ENCODE data around the gene TCEAL4.

The TCEAL4 gene

GRCh38 chrX:103629318-103630170 lies 44.2 kb downstream of the TCEAL4 start:
- no peak for TF ChIP-seq ARNTL (CRISPR knock-in tag; IDR thresholded peaks at IDR 0.05; ENCODE audit: borderline replicate concordance, low read depth)
- TF ChIP-seq TOX (CRISPR knock-in tag; IDR thresholded peaks at IDR 0.05; ENCODE audit: borderline replicate concordance), result no peak
- TF ChIP-seq, protein P1, sequence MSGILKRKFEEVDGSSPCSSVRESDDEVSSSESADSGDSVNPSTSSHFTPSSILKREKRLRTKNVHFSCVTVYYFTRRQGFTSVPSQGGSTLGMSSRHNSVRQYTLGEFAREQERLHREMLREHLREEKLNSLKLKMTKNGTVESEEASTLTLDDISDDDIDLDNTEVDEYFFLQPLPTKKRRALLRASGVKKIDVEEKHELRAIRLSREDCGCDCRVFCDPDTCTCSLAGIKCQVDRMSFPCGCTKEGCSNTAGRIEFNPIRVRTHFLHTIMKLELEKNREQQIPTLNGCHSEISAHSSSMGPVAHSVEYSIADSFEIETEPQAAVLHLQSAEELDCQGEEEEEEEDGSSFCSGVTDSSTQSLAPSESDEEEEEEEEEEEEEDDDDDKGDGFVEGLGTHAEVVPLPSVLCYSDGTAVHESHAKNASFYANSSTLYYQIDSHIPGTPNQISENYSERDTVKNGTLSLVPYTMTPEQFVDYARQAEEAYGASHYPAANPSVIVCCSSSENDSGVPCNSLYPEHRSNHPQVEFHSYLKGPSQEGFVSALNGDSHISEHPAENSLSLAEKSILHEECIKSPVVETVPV (CRISPR knock-in tag; IDR thresholded peaks at IDR 0.05), result no peak
- no peak for TF ChIP-seq RARB (CRISPR knock-in tag; IDR thresholded peaks at IDR 0.05)
- TF ChIP-seq SNAI2 (CRISPR knock-in tag; IDR thresholded peaks at IDR 0.05), result no peak
- TF ChIP-seq ZFP3 (CRISPR knock-in tag; IDR thresholded peaks at IDR 0.05), result no peak
- TF ChIP-seq TCF4 (CRISPR knock-in tag; IDR thresholded peaks at IDR 0.05; ENCODE audit: borderline replicate concordance), result no peak
- no peak for TF ChIP-seq OSR1 (CRISPR knock-in tag; IDR thresholded peaks at IDR 0.05)
- TF ChIP-seq PPARA (CRISPR knock-in tag; IDR thresholded peaks at IDR 0.05; ENCODE audit: borderline replicate concordance), result no peak
- TF ChIP-seq ZC3H10 (CRISPR knock-in tag; IDR thresholded peaks at IDR 0.05), result no peak
- no peak for TF ChIP-seq PATZ1 (CRISPR knock-in tag; IDR thresholded peaks at IDR 0.05; ENCODE audit: borderline replicate concordance)
- TF ChIP-seq, protein P2, sequence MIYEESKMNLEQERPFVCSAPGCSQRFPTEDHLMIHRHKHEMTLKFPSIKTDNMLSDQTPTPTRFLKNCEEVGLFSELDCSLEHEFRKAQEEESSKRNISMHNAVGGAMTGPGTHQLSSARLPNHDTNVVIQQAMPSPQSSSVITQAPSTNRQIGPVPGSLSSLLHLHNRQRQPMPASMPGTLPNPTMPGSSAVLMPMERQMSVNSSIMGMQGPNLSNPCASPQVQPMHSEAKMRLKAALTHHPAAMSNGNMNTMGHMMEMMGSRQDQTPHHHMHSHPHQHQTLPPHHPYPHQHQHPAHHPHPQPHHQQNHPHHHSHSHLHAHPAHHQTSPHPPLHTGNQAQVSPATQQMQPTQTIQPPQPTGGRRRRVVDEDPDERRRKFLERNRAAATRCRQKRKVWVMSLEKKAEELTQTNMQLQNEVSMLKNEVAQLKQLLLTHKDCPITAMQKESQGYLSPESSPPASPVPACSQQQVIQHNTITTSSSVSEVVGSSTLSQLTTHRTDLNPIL (CRISPR knock-in tag; IDR thresholded peaks at IDR 0.05; ENCODE audit: low read depth), result no peak
- no peak for TF ChIP-seq GLIS3 (CRISPR knock-in tag; IDR thresholded peaks at IDR 0.05)
- TF ChIP-seq, protein P3, sequence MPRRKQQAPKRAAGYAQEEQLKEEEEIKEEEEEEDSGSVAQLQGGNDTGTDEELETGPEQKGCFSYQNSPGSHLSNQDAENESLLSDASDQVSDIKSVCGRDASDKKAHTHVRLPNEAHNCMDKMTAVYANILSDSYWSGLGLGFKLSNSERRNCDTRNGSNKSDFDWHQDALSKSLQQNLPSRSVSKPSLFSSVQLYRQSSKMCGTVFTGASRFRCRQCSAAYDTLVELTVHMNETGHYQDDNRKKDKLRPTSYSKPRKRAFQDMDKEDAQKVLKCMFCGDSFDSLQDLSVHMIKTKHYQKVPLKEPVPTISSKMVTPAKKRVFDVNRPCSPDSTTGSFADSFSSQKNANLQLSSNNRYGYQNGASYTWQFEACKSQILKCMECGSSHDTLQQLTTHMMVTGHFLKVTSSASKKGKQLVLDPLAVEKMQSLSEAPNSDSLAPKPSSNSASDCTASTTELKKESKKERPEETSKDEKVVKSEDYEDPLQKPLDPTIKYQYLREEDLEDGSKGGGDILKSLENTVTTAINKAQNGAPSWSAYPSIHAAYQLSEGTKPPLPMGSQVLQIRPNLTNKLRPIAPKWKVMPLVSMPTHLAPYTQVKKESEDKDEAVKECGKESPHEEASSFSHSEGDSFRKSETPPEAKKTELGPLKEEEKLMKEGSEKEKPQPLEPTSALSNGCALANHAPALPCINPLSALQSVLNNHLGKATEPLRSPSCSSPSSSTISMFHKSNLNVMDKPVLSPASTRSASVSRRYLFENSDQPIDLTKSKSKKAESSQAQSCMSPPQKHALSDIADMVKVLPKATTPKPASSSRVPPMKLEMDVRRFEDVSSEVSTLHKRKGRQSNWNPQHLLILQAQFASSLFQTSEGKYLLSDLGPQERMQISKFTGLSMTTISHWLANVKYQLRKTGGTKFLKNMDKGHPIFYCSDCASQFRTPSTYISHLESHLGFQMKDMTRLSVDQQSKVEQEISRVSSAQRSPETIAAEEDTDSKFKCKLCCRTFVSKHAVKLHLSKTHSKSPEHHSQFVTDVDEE (CRISPR knock-in tag; IDR thresholded peaks at IDR 0.05), result no peak
- no peak for TF ChIP-seq CSDC2 (CRISPR knock-in tag; IDR thresholded peaks at IDR 0.05)
- no peak for TF ChIP-seq ISL1 (CRISPR knock-in tag; IDR thresholded peaks at IDR 0.05)
- peak; percentile 91 for ATAC-seq

- ATAC-seq, result no peak
- TF ChIP-seq SNAI2 (CRISPR knock-in tag; IDR thresholded peaks at IDR 0.05), result no peak
- TF ChIP-seq CSDC2 (CRISPR knock-in tag; IDR thresholded peaks at IDR 0.05), result no peak
- TF ChIP-seq ISL1 (CRISPR knock-in tag; IDR thresholded peaks at IDR 0.05), result no peak
- no peak for TF ChIP-seq ZNF565 (CRISPR knock-in tag; conservative IDR thresholded peaks at IDR 0.05; ENCODE audit: low read depth)
- no peak for TF ChIP-seq PATZ1 (CRISPR knock-in tag; IDR thresholded peaks at IDR 0.05; ENCODE audit: borderline replicate concordance)
- TF ChIP-seq OSR1 (CRISPR knock-in tag; IDR thresholded peaks at IDR 0.05), result no peak
- TF ChIP-seq, protein P3 (CRISPR knock-in tag; IDR thresholded peaks at IDR 0.05), result no peak
- no peak for TF ChIP-seq PPARA (CRISPR knock-in tag; IDR thresholded peaks at IDR 0.05; ENCODE audit: borderline replicate concordance)
- TF ChIP-seq ZC3H10 (CRISPR knock-in tag; IDR thresholded peaks at IDR 0.05), result no peak
- TF ChIP-seq BACH2 (CRISPR knock-in tag; IDR thresholded peaks at IDR 0.05; ENCODE audit: borderline replicate concordance), result no peak
- no peak for TF ChIP-seq GLIS3 (CRISPR knock-in tag; IDR thresholded peaks at IDR 0.05)
- TF ChIP-seq ZNF70 (CRISPR knock-in tag; IDR thresholded peaks at IDR 0.05), result no peak
These were observed 44.8 kb downstream of the TCEAL4 start for GRCh38 chrX:103630171-103630511.

Data from SK-N-SH treated with all-trans-retinoic acid at 6 μM for 48 hours (cell line).